ENCODE results near the gene SAMD15.

Gene SAMD15

DNA sequence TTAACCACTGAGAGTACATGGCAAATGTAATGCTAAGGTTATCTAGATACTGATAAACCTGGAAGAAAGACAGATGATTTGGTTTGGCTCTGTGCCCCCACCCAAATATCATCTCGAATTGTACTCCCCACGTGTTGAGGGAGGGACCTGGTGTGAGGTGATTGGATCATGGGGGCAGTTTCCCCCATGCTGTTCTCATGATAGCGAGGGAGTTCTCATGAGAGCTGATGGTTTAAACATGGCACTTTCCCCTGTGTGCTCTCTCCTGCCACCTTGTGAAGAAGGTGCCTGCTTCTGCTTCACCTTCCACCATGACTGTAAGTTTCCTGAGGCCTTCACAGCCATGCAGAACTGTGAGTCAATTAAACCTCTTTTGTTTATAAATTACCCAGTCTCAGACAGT lies 32.0 kb downstream of the SAMD15 start:
- TF ChIP-seq RAD21 (IDR thresholded peaks at IDR 0.05; ENCODE audit: low read depth), result peak; percentile 31; the same call in 1 of the 2 replicates
- no peak for TF ChIP-seq CREB1 (IDR thresholded peaks at IDR 0.05; ENCODE audit: low read depth)

DNA sequence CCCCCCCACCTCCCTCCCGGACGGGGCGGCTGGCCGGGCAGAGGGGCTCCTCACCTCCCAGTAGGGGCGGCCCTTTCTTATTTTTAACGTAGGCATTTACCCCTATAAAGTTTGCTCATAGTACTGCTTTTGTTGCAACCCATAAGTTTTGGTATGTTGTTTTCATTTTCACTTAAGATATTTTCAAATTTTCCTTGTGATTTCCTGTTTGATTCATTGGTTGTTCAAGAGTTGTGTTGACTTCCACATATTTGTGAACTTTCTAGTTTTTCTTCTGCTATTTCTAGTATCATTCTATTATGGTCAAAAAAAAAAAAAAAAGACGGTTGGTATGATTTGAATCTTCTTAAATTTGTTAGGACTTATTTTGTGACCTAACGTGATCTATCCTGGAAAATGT lies 39.7 kb downstream of the SAMD15 start:
- TF ChIP-seq TAF1 (IDR thresholded peaks at IDR 0.05; ENCODE audit: low read depth), result no peak
- TF ChIP-seq, protein P1, sequence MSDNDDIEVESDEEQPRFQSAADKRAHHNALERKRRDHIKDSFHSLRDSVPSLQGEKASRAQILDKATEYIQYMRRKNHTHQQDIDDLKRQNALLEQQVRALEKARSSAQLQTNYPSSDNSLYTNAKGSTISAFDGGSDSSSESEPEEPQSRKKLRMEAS (IDR thresholded peaks at IDR 0.05), result no peak
- TF ChIP-seq CREB1 (IDR thresholded peaks at IDR 0.05; ENCODE audit: low read depth), result no peak
- TF ChIP-seq, protein P2, sequence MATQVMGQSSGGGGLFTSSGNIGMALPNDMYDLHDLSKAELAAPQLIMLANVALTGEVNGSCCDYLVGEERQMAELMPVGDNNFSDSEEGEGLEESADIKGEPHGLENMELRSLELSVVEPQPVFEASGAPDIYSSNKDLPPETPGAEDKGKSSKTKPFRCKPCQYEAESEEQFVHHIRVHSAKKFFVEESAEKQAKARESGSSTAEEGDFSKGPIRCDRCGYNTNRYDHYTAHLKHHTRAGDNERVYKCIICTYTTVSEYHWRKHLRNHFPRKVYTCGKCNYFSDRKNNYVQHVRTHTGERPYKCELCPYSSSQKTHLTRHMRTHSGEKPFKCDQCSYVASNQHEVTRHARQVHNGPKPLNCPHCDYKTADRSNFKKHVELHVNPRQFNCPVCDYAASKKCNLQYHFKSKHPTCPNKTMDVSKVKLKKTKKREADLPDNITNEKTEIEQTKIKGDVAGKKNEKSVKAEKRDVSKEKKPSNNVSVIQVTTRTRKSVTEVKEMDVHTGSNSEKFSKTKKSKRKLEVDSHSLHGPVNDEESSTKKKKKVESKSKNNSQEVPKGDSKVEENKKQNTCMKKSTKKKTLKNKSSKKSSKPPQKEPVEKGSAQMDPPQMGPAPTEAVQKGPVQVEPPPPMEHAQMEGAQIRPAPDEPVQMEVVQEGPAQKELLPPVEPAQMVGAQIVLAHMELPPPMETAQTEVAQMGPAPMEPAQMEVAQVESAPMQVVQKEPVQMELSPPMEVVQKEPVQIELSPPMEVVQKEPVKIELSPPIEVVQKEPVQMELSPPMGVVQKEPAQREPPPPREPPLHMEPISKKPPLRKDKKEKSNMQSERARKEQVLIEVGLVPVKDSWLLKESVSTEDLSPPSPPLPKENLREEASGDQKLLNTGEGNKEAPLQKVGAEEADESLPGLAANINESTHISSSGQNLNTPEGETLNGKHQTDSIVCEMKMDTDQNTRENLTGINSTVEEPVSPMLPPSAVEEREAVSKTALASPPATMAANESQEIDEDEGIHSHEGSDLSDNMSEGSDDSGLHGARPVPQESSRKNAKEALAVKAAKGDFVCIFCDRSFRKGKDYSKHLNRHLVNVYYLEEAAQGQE (IDR thresholded peaks at IDR 0.05; ENCODE audit: low read depth), result no peak
- TF ChIP-seq YY1 (IDR thresholded peaks at IDR 0.05; ENCODE audit: low read depth), result no peak
- TF ChIP-seq TEAD4 (IDR thresholded peaks at IDR 0.05), result no peak
- TF ChIP-seq, protein P3, sequence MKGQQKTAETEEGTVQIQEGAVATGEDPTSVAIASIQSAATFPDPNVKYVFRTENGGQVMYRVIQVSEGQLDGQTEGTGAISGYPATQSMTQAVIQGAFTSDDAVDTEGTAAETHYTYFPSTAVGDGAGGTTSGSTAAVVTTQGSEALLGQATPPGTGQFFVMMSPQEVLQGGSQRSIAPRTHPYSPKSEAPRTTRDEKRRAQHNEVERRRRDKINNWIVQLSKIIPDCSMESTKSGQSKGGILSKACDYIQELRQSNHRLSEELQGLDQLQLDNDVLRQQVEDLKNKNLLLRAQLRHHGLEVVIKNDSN (IDR thresholded peaks at IDR 0.05), result no peak
- no peak for TF ChIP-seq RAD21 (IDR thresholded peaks at IDR 0.05; ENCODE audit: low read depth)
- no peak for TF ChIP-seq NFIC (IDR thresholded peaks at IDR 0.05)
- no peak for TF ChIP-seq EP300 (IDR thresholded peaks at IDR 0.05; ENCODE audit: borderline replicate concordance)
- TF ChIP-seq ZBTB7A (IDR thresholded peaks at IDR 0.05; ENCODE audit: low read depth), result no peak
- no peak for TF ChIP-seq CEBPB (IDR thresholded peaks at IDR 0.05)
- no peak for TF ChIP-seq EGR1 (IDR thresholded peaks at IDR 0.05)
- TF ChIP-seq FOXM1 (IDR thresholded peaks at IDR 0.05; ENCODE audit: borderline replicate concordance, low read depth), result no peak

DNA sequence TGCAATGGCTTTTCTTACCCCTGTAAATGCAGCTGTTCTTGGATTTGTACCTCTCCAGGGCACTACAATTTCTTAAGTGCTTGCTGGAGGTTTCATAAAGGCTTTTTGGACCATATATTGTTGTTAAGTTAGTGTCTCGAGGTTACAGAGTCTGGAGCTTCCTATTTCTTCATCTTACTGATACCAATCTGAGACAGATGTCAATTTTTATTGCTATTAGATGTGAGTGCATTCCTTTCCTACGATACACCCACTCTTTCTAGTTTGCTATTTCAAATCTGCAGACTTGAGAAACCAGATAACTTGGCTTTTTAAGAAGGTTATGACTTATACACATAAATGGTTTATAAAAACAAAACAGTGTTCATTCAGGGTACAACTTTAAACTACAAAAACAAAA lies 44.0 kb downstream of the SAMD15 start:
- no peak for TF ChIP-seq FOXM1 (IDR thresholded peaks at IDR 0.05; ENCODE audit: borderline replicate concordance, low read depth)
- TF ChIP-seq TAF1 (IDR thresholded peaks at IDR 0.05; ENCODE audit: low read depth), result no peak
- no peak for TF ChIP-seq CREB1 (IDR thresholded peaks at IDR 0.05; ENCODE audit: low read depth)
- TF ChIP-seq, protein P2 (IDR thresholded peaks at IDR 0.05; ENCODE audit: low read depth), result no peak
- no peak for TF ChIP-seq RAD21 (IDR thresholded peaks at IDR 0.05; ENCODE audit: low read depth)
- TF ChIP-seq, protein P3 (IDR thresholded peaks at IDR 0.05), result no peak
- TF ChIP-seq YY1 (IDR thresholded peaks at IDR 0.05; ENCODE audit: low read depth), result no peak
- TF ChIP-seq NFIC (IDR thresholded peaks at IDR 0.05), result no peak
- TF ChIP-seq EGR1 (IDR thresholded peaks at IDR 0.05), result no peak
- TF ChIP-seq TEAD4 (IDR thresholded peaks at IDR 0.05), result no peak

DNA sequence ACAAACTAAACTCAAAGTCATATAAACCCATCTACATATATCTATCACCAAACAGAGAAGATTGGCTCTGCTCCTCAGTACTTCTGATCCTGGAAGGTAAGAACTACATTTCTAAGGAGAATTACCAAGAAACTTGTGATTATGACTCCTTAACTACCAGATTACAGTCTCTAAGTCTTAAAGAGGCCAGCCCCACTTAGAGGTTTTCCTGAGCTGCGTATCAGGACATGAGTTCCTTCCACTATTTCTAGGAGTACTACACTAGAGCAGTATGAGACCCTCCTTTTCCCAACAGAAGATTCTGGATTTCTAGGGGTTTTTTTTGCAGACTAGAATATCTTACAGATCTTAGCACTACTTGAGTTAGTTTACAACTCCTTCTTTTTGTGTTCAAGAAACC lies 46.2 kb downstream of the SAMD15 start, which contains the start of gene NOXRED1:
TSS of gene NOXRED1 (minus strand) at position 101 of the 400 bp plus-strand sequence. CDS start 634 bp downstream, outside the sequence.
- TF ChIP-seq RAD21 (IDR thresholded peaks at IDR 0.05; ENCODE audit: low read depth) (no peak), CREB1 (IDR thresholded peaks at IDR 0.05; ENCODE audit: low read depth) (no peak), TEAD4 (IDR thresholded peaks at IDR 0.05) (no peak), TCF12 (IDR thresholded peaks at IDR 0.05; ENCODE audit: low read depth) (no peak), ZBTB7A (IDR thresholded peaks at IDR 0.05; ENCODE audit: low read depth) (no peak), CEBPB (IDR thresholded peaks at IDR 0.05) (no peak), YY1 (IDR thresholded peaks at IDR 0.05; ENCODE audit: low read depth) (no peak)
- TF ChIP-seq, protein P1 (IDR thresholded peaks at IDR 0.05), result no peak

DNA sequence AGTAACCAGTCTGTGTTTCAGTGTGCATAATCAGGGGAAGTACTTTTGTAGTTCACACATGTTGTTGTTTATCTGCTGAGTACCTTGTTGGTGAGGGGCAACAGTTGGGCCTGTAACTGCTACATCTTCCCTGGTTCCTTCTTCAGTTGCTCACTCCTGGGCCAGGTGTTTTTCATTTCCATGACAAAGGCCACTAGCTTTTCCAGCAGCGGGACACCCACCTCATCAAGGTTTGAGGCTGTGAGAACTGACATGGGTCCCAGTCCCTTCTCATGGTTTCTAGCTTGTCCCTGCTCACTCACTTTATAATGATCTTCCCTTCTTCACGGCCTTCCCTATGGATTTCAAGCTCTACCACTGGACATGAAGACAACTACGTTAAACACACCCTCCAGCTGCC lies 47.7 kb downstream of the SAMD15 start:
- TF ChIP-seq ZBTB7A (IDR thresholded peaks at IDR 0.05; ENCODE audit: low read depth) (no peak), TCF12 (IDR thresholded peaks at IDR 0.05; ENCODE audit: low read depth) (no peak)
- TF ChIP-seq, protein P3 (IDR thresholded peaks at IDR 0.05), result no peak

DNA sequence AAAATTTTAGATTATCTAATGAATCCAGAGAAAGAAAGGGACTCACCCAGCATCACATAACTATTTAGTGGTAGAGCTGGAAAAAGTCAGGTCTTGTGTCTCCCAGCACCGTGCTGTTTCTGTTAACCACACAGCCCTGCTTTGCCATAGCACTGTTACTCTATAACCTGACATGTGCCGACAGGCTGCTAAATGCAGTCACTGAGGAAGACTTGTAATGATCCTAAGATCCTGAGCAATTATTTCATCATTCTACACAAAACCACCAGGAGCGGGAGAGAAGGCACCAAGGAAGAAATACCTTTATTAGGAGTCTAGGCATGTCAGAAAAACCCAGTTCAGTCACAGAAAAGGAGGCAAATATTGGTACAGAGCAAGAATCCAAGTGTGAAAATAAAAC lies 49.2 kb downstream of the SAMD15 start:
- TF ChIP-seq, protein P2 (IDR thresholded peaks at IDR 0.05; ENCODE audit: low read depth), result no peak
- TF ChIP-seq TEAD4 (IDR thresholded peaks at IDR 0.05) (no peak), YY1 (IDR thresholded peaks at IDR 0.05; ENCODE audit: low read depth) (no peak), RAD21 (IDR thresholded peaks at IDR 0.05; ENCODE audit: low read depth) (no peak), NFIC (IDR thresholded peaks at IDR 0.05) (no peak), EP300 (IDR thresholded peaks at IDR 0.05; ENCODE audit: borderline replicate concordance) (no peak), EGR1 (IDR thresholded peaks at IDR 0.05) (no peak), TAF1 (IDR thresholded peaks at IDR 0.05; ENCODE audit: low read depth) (no peak), TCF12 (IDR thresholded peaks at IDR 0.05; ENCODE audit: low read depth) (no peak), ZBTB7A (IDR thresholded peaks at IDR 0.05; ENCODE audit: low read depth) (no peak), FOXM1 (IDR thresholded peaks at IDR 0.05; ENCODE audit: borderline replicate concordance, low read depth) (no peak), CEBPB (IDR thresholded peaks at IDR 0.05) (no peak), CREB1 (IDR thresholded peaks at IDR 0.05; ENCODE audit: low read depth) (no peak)
- TF ChIP-seq, protein P3 (IDR thresholded peaks at IDR 0.05), result no peak
- TF ChIP-seq, protein P1 (IDR thresholded peaks at IDR 0.05), result no peak

Measured in Ishikawa (cell line).